ENCODE measurements around the gene FHOD3. TPM values are rescaled to one million over a fixed set of nuclear protein-coding genes. Genes with fewer than 3 reads are reported as not detected.

FHOD3 gene
- total and polyA plus RNA-seq, 2 experiments from 2014 or later: 2.7 to 8.7 TPM

DNA sequence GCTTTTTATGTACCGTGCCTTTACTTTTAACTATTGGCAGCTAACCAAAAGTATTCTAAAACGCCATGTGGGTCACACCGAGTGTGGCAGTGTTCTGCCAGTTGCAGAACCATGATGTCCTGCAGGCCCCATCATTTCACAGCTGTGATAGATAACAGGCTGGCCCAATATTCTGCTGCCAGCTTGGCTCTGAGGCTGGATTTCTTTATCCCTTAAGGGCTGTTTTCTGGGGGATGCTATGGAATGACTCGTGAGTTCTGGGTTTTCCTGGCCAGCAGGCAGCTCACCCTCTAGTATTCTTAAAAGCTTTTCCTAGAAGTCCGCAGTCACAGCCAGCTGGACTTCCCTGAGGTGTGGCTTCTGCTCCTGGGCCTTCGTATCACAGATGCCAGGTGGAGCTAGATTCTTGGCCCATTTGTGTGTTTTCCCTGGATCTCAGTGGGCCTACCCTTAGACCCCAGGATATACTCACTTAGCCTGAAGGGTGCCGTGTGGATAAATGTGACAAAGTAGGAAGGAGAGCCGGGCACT lies 41.0 kb downstream of the FHOD3 start (continued):
- TF ChIP-seq, protein P1, sequence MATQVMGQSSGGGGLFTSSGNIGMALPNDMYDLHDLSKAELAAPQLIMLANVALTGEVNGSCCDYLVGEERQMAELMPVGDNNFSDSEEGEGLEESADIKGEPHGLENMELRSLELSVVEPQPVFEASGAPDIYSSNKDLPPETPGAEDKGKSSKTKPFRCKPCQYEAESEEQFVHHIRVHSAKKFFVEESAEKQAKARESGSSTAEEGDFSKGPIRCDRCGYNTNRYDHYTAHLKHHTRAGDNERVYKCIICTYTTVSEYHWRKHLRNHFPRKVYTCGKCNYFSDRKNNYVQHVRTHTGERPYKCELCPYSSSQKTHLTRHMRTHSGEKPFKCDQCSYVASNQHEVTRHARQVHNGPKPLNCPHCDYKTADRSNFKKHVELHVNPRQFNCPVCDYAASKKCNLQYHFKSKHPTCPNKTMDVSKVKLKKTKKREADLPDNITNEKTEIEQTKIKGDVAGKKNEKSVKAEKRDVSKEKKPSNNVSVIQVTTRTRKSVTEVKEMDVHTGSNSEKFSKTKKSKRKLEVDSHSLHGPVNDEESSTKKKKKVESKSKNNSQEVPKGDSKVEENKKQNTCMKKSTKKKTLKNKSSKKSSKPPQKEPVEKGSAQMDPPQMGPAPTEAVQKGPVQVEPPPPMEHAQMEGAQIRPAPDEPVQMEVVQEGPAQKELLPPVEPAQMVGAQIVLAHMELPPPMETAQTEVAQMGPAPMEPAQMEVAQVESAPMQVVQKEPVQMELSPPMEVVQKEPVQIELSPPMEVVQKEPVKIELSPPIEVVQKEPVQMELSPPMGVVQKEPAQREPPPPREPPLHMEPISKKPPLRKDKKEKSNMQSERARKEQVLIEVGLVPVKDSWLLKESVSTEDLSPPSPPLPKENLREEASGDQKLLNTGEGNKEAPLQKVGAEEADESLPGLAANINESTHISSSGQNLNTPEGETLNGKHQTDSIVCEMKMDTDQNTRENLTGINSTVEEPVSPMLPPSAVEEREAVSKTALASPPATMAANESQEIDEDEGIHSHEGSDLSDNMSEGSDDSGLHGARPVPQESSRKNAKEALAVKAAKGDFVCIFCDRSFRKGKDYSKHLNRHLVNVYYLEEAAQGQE (IDR thresholded peaks at IDR 0.05; ENCODE audit: unreplicated experiment): no peak
- no peak for TF ChIP-seq CTCF (conservative IDR thresholded peaks at IDR 0.05; ENCODE audit: low read depth in 2 of 2)
- TF ChIP-seq STAT1 (IDR thresholded peaks at IDR 0.05; ENCODE audit: unreplicated experiment): no peak
- no peak for TF ChIP-seq NANOG (IDR thresholded peaks at IDR 0.05; ENCODE audit: borderline replicate concordance)
- TF ChIP-seq ZNF331 (CRISPR knock-in tag; IDR thresholded peaks at IDR 0.05; ENCODE audit: low read depth): no peak

DNA sequence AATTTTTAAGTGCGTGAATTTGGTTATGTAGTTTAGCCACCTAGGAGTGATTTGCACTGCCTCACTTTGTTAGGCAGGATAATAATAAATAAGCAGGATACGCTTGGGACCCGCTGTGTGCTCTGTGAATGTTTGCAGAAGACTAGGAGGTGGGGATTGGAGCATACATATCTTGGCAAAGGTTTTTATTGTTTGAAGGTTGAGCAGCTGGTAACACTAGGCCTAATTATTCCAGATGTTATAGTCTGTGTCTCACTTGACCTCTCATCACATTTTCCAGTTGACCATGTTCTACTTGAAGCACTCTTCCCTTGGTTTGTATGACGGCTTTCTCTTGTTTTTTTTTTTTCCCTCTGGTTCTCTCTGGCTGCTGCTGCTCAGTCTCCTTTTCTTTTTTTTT lies 42.7 kb downstream of the FHOD3 start:
- no peak overlapping the region for H3K27ac ChIP-seq (ENCODE audit: low read depth)
- H3K4me3 ChIP-seq: no peak overlapping the region
- H4K20me1 ChIP-seq (replicated peaks; ENCODE audit: insufficient read depth): no peaks in the 10 kb centered on the region
- Mint-ChIP-seq H3K9me3 (peaks cover 11% of the 10 kb centered on the region), H3K4me3 (no peak overlapping the region), H3K27ac (no peak overlapping the region), H3K4me1 (peaks cover 14% of the 10 kb centered on the region), H3K27me3 (ENCODE audit: insufficient read depth, low read depth, poor library complexity) (peaks cover 1% of the 10 kb centered on the region), H3K36me3 (ENCODE audit: low read depth) (peaks cover 6% of the 10 kb centered on the region)
- DNase-seq (ENCODE audit: low spot score) (no peak), ATAC-seq (no peak)
- no peaks in the 10 kb centered on the region for H3F3A ChIP-seq (replicated peaks; ENCODE audit: low read depth)
- no peaks in the 10 kb centered on the region; the same call in 1 of the 2 replicates for H3K9me2 ChIP-seq (ENCODE audit: insufficient read depth)
- no peak overlapping the region for H2AFZ ChIP-seq
- no peaks in the 10 kb centered on the region for H3K27me3 ChIP-seq (ENCODE audit: insufficient read depth)
- H3K36me3 ChIP-seq (ENCODE audit: insufficient read depth): no peaks in the 10 kb centered on the region
- H3K4me2 ChIP-seq: no peak overlapping the region
- H3K79me2 ChIP-seq (replicated peaks; ENCODE audit: insufficient read depth): no peaks in the 10 kb centered on the region
- no peaks in the 10 kb centered on the region for H3K4me1 ChIP-seq (ENCODE audit: insufficient read depth)
- TF ChIP-seq NANOG (IDR thresholded peaks at IDR 0.05; ENCODE audit: borderline replicate concordance) (no peak), CREB1 (CRISPR knock-in tag; IDR thresholded peaks at IDR 0.05; ENCODE audit: low read depth) (no peak), CTCF (conservative IDR thresholded peaks at IDR 0.05; ENCODE audit: low read depth in 2 of 2) (no peak), EZH2 (IDR thresholded peaks at IDR 0.05; ENCODE audit: low read depth, unreplicated experiment) (no peak), JUNB (IDR thresholded peaks at IDR 0.05; ENCODE audit: unreplicated experiment) (no peak), EZH2phosphoT487 (IDR thresholded peaks at IDR 0.05; ENCODE audit: unreplicated experiment) (no peak), STAT1 (IDR thresholded peaks at IDR 0.05; ENCODE audit: unreplicated experiment) (no peak)
- TF ChIP-seq, protein P2, sequence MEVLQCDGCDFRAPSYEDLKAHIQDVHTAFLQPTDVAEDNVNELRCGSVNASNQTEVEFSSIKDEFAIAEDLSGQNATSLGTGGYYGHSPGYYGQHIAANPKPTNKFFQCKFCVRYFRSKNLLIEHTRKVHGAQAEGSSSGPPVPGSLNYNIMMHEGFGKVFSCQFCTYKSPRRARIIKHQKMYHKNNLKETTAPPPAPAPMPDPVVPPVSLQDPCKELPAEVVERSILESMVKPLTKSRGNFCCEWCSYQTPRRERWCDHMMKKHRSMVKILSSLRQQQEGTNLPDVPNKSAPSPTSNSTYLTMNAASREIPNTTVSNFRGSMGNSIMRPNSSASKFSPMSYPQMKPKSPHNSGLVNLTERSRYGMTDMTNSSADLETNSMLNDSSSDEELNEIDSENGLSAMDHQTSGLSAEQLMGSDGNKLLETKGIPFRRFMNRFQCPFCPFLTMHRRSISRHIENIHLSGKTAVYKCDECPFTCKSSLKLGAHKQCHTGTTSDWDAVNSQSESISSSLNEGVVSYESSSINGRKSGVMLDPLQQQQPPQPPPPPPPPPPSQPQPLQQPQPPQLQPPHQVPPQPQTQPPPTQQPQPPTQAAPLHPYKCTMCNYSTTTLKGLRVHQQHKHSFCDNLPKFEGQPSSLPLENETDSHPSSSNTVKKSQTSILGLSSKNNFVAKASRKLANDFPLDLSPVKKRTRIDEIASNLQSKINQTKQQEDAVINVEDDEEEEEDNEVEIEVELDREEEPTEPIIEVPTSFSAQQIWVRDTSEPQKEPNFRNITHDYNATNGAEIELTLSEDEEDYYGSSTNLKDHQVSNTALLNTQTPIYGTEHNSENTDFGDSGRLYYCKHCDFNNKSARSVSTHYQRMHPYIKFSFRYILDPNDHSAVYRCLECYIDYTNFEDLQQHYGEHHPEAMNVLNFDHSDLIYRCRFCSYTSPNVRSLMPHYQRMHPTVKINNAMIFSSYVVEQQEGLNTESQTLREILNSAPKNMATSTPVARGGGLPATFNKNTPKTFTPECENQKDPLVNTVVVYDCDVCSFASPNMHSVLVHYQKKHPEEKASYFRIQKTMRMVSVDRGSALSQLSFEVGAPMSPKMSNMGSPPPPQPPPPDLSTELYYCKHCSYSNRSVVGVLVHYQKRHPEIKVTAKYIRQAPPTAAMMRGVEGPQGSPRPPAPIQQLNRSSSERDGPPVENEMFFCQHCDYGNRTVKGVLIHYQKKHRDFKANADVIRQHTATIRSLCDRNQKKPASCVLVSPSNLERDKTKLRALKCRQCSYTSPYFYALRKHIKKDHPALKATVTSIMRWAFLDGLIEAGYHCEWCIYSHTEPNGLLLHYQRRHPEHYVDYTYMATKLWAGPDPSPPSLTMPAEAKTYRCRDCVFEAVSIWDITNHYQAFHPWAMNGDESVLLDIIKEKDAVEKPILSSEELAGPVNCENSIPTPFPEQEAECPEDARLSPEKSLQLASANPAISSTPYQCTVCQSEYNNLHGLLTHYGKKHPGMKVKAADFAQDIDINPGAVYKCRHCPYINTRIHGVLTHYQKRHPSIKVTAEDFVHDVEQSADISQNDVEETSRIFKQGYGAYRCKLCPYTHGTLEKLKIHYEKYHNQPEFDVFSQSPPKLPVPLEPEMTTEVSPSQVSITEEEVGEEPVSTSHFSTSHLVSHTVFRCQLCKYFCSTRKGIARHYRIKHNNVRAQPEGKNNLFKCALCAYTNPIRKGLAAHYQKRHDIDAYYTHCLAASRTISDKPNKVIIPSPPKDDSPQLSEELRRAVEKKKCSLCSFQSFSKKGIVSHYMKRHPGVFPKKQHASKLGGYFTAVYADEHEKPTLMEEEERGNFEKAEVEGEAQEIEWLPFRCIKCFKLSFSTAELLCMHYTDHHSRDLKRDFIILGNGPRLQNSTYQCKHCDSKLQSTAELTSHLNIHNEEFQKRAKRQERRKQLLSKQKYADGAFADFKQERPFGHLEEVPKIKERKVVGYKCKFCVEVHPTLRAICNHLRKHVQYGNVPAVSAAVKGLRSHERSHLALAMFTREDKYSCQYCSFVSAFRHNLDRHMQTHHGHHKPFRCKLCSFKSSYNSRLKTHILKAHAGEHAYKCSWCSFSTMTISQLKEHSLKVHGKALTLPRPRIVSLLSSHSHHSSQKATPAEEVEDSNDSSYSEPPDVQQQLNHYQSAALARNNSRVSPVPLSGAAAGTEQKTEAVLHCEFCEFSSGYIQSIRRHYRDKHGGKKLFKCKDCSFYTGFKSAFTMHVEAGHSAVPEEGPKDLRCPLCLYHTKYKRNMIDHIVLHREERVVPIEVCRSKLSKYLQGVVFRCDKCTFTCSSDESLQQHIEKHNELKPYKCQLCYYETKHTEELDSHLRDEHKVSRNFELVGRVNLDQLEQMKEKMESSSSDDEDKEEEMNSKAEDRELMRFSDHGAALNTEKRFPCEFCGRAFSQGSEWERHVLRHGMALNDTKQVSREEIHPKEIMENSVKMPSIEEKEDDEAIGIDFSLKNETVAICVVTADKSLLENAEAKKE (CRISPR knock-in tag; IDR thresholded peaks at IDR 0.05): no peak
